ENCODE data around the gene AS3MT.

DNA sequence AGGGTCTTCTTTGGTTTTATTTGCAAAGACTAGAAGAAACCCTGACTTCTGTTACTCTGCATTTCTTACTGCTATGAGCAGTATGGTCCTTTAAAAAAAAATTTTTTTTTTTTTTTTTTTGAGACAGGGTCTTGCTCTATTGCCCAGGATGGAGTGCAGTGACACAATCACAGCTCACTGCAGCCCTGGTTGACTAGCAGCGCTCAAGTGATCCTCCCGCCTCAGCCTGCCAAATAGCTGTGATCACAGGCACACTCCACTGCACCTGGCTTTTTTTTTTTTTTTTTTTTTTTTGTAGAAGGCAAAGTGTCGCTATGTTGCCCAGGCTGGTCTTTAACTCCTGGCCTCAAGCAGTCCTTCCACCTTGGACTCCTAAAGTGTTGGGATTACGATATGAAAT, 66.2 kb downstream of the AS3MT start:
- no peak for TF ChIP-seq POLR2A (IDR thresholded peaks at IDR 0.05)
- TF ChIP-seq CTCF (IDR thresholded peaks at IDR 0.05), result no peak
- TF ChIP-seq POLR2AphosphoS5 (IDR thresholded peaks at IDR 0.05), result no peak

Measured in breast epithelium (tissue), 3 donors.